Mesangial cell (primary cell): Measurements from ENCODE around the gene RPS19BP1. TPM values are rescaled to one million over a fixed set of nuclear protein-coding genes. Genes with fewer than 3 reads are reported as not detected.

Source experiments
- total RNA-seq: library from RNA; depleted of rRNA; stranded (reverse); fragments of >200 nt; gene quantifications from 2 replicates; pipeline ENCODE4 v1.2.3, GENCODE V29; 2015

Gene RPS19BP1, protein sequence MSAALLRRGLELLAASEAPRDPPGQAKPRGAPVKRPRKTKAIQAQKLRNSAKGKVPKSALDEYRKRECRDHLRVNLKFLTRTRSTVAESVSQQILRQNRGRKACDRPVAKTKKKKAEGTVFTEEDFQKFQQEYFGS
- 92.7 and 114 TPM in 2 replicates for total RNA-seq

DNA sequence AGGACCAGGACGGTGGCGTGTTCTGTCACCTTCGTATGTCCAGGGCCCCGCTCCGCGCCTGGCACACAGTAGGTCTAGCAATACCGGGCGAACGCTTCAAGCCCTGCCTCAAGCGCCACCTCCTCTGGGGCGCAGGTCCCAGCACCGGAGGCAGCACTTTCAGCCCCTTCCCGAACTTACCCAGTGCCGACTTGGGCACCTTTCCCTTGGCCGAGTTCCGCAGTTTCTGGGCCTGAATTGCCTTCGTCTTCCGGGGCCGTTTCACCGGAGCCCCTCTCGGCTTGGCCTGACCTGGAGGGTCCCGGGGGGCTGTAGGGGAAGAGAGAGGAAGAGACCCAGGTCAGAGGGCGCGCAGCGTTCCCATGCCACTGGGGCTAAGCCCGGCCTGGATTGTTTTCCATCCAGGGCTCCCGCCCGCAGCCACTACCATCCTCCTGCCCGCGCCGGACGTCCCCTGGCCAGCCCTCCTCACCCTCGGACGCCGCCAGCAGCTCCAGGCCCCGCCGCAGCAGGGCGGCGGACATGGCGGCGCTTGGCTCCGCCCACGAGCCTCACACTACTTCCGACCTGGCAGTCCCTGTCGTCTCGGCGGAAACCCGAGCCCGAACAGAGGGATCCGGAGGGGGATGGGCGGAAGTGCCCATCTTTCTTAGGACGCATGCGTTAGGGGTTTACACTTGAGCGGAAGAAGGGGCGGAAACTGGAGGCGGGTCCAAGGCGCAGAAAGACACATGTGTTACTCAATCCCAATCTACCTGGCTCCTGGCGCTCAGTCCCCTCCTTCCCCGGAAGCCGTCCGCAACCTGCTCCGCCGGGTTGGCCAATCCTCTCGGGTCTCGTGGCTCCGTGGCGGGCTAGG, at the start of gene RPS19BP1:
Gene RPS19BP1 (minus strand): TSS at position 534 of the 859 bp plus-strand sequence. CDS start 10 bp downstream, at position 524.

DNA sequence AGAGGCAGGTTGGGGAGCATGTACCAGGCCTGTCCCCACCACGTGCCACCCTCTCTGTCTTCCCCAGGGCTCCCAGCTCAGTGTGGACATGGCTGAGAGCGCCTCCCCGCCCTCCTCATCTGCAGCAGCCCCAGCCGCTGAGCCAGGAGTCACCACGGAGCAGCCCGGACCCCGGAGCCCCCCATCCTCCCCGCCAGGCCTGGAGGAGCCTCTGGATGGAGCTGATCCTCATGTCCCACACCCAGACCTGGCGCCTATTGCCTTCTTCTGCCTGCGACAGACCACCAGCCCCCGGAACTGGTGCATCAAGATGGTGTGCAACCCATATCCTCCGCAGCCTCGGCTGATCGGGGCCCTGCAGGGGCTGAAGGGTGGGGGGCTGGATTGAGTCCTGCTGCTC, 38.1 kb upstream of the RPS19BP1 start, which contains the start of gene CACNA1I:
Gene CACNA1I (plus strand): TSS at position 89 of the 400 bp plus-strand sequence. CDS start 0 bp downstream, at position 89.

DNA sequence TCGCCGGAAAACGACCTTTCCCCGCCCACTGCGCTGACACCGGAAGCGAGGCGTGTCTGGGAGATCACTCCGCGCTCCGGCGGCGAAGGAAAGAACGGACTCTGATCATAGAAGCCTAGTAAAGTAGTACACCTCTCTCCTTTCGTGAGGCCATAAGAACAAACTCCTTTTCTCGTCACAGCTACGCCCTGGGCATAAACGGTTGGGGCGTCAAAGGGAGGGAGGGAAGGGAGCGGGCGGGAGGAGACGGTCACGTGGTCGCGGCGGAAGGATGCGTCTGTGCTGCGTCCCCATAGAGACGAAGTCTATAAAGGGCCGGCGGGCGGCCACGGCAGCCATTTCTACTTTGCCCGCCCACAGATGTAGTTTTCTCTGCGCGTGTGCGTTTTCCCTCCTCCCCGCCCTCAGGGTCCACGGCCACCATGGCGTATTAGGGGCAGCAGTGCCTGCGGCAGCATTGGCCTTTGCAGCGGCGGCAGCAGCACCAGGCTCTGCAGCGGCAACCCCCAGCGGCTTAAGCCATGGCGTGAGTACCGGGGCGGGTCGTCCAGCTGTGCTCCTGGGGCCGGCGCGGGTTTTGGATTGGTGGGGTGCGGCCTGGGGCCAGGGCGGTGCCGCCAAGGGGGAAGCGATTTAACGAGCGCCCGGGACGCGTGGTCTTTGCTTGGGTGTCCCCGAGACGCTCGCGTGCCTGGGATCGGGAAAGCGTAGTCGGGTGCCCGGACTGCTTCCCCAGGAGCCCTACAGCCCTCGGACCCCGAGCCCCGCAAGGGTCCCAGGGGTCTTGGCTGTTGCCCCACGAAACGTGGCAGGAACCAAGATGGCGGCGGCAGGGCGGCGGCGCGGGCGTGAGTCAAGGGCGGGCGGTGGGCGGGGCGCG, 12.1 kb downstream of the RPS19BP1 start, which contains the start of gene ATF4:
Gene ATF4 (plus strand): TSS at position 337 of the 880 bp plus-strand sequence. CDS start 884 bp downstream, outside the sequence.

DNA sequence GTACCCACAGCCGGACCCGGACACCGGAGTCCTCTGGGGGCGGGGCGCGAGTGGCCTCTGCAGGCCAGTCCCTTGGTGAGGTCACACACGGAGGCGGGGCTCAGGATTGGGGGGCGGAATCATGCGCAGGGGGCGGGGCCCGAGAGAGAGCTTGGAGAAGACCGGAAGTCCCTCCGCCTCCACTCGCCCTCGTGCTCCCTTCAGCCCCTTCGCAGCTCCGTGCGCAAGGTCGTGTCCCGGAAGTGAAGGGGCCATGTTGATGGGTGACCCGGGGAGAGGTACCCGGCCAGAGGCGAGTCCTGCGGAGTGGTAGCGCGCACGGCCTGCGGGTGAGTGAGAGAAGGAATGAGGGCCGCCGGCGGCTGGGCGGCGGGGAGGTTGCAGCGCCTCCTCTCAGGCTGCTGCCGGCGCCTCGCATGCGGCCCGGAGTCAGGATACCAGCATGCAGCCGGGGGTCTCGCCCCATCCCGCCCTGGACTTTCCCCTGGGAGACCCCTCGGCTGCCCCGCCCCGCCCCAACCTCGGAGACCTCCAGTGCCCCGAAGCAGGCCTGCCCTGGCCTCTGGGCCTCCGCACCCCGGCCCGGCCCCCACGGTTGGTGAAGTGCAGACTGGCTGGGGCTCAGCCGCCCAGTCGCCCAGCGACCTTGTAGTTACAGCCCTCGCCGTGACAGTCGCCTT, 30.3 kb downstream of the RPS19BP1 start, which contains the start of gene MIEF1:
Gene MIEF1 (plus strand): TSS at position 182 of the 680 bp plus-strand sequence. CDS start 9,005 bp downstream, outside the sequence.

Other genes with a start within 250 kb of the RPS19BP1 start
- 2,016 and 2,592 TPM in 2 replicates for gene RPL3, start 213.1 kb downstream of the RPS19BP1 start, total RNA-seq
- gene SYNGR1, start 182.8 kb downstream of the RPS19BP1 start, total RNA-seq, result 12.9 and 21.4 TPM in 2 replicates
- 17.1 and 28.3 TPM in 2 replicates for gene TAB1, start 133.0 kb downstream of the RPS19BP1 start, total RNA-seq
- 0.16 and 2.2 TPM in 2 replicates for gene MGAT3, start 75.7 kb downstream of the RPS19BP1 start, total RNA-seq
- 26.6 and 29.9 TPM in 2 replicates for gene MIEF1, start 30.5 kb downstream of the RPS19BP1 start, total RNA-seq
- gene ATF4, start 12.2 kb downstream of the RPS19BP1 start, total RNA-seq, result 352 and 355 TPM in 2 replicates
- gene CACNA1I, start 38.0 kb upstream of the RPS19BP1 start, total RNA-seq, result under 0.01 TPM in 1 of 2 replicates, not detected in the other